GM12891 (cell line): ENCODE measurements around the gene STX19. TPM values are rescaled to one million over a fixed set of nuclear protein-coding genes. Genes with fewer than 3 reads are reported as not detected.
A peak's percentile ranks its signal among the peaks of the same experiment; 100 is the strongest.

ENCODE experiments used
- DNase-seq: peaks from one replicate; pipeline ENCODE4 v3.0.0; 2011; ENCODE audit warnings: low spot score; ENCODE audit not compliant: insufficient read length
- FAIRE-seq: peaks from 2 replicates; lab custom pipeline; 2011; peaks lifted over from hg19 to GRCh38; lab: Jason Lieb, UNC
- PAX5 ChIP-seq: IDR thresholded peaks from 2 replicates; pipeline ENCODE4 v1.6.1; 2011; ENCODE audit warnings: low read length, moderate library complexity, mild to moderate bottlenecking; ENCODE audit not compliant: insufficient read depth, severe bottlenecking
- POLR2A ChIP-seq: IDR thresholded peaks from 2 replicates; pipeline ENCODE4 v1.6.1; 2011; ENCODE audit warnings: low read depth, low read length, control low read depth
- POLR2AphosphoS5 ChIP-seq: IDR thresholded peaks from 2 replicates; pipeline ENCODE4 v1.6.1; 2011; ENCODE audit warnings: low read depth, low read length, control low read depth
- POU2F2 ChIP-seq: IDR thresholded peaks from 2 replicates; pipeline ENCODE4 v1.6.1; 2011; ENCODE audit warnings: low read depth, mild to moderate bottlenecking, control low read depth, low read length, moderate library complexity
- SPI1 ChIP-seq: IDR thresholded peaks from 2 replicates; pipeline ENCODE4 v1.6.1; 2011; ENCODE audit warnings: low read depth, low read length, control low read depth
- TAF1 ChIP-seq: IDR thresholded peaks from 2 replicates; pipeline ENCODE4 v1.6.1; 2011; ENCODE audit warnings: low read depth, low read length, control low read depth
- polyA plus RNA-seq: library from polyadenylated mRNA; unstranded; fragments of >200 nt; gene quantifications from one replicate; pipeline ENCODE4 v1.2.1, GENCODE V29; 2012; ENCODE audit warnings: low read depth, missing spikeins, inconsistent platforms; ENCODE audit not compliant: missing spikeins

The STX19 gene
- polyA plus RNA-seq: 0.08 TPM

GRCh38 chr3:94028093-94028837 is at the start of gene STX19:
Gene STX19 (minus strand): TSS chr3:94028597. CDS start chr3:94015269, 13,328 bp downstream.
- TF ChIP-seq SPI1 (no peak), POU2F2 (no peak), POLR2AphosphoS5 (no peak), PAX5 (no peak), TAF1 (no peak)
- no peak for DNase-seq
- FAIRE-seq: no peak

- TF ChIP-seq POU2F2 (no peak), POLR2AphosphoS5 (no peak), SPI1 (no peak), PAX5 (no peak), POLR2A (no peak)
- DNase-seq (no peak), FAIRE-seq (no peak)
Observed at GRCh38 chr3:94076055-94076454, 47.7 kb upstream of the STX19 start.

- FAIRE-seq: peak; percentile 26
- TF ChIP-seq SPI1 (peak; percentile 40; the same call in 1 of the 2 replicates), TAF1 (no peak), POU2F2 (no peak), POLR2A (no peak), PAX5 (no peak), POLR2AphosphoS5 (0 out of 2 replicates have a peak, but pooled peaks have one; percentile 18)
- no peak for DNase-seq
Observed at GRCh38 chr3:94071713-94072284, 43.4 kb upstream of the STX19 start.

GRCh38 chr3:94070341-94070911 is 42.0 kb upstream of the STX19 start:
- peak; percentile 84 for FAIRE-seq
- DNase-seq: no peak
- no peak for TF ChIP-seq PAX5
- TF ChIP-seq POU2F2: no peak
- peak; percentile 72 for TF ChIP-seq SPI1

- DNase-seq (no peak), FAIRE-seq (no peak)
Observed at GRCh38 chr3:94069194-94069813, 40.9 kb upstream of the STX19 start.

GRCh38 chr3:94066506-94067500 is 38.4 kb upstream of the STX19 start:
- TF ChIP-seq PAX5: no peak
- TF ChIP-seq SPI1: no peak
- TF ChIP-seq TAF1: no peak
- no peak for TF ChIP-seq POU2F2
- TF ChIP-seq POLR2A: no peak
- TF ChIP-seq POLR2AphosphoS5: no peak
- FAIRE-seq (no peak), DNase-seq (no peak)

More at GRCh38 chr3:94069194-94069813, 40.9 kb upstream of the STX19 start:
- TF ChIP-seq POLR2AphosphoS5 (no peak), PAX5 (no peak), SPI1 (no peak), POLR2A (no peak), TAF1 (no peak), POU2F2 (no peak)

GRCh38 chr3:94065819-94066480 is 37.6 kb upstream of the STX19 start:
- DNase-seq (no peak), FAIRE-seq (no peak)
- TF ChIP-seq POLR2AphosphoS5 (no peak), PAX5 (no peak), TAF1 (no peak), POLR2A (no peak)

GRCh38 chr3:94065122-94065521 is 36.7 kb upstream of the STX19 start:
- FAIRE-seq (no peak), DNase-seq (no peak)
- TF ChIP-seq SPI1 (no peak), POU2F2 (no peak), PAX5 (no peak)
